ENCODE data around the gene ANKS3.
A peak's percentile ranks its signal among the peaks of the same experiment; 100 is the strongest.
"Not testable (repeated sequence)": the region's sequence is repeated elsewhere in the genome, so short reads cannot be mapped to it uniquely, and the experiment has no call there.

ANKS3 gene

DNA sequence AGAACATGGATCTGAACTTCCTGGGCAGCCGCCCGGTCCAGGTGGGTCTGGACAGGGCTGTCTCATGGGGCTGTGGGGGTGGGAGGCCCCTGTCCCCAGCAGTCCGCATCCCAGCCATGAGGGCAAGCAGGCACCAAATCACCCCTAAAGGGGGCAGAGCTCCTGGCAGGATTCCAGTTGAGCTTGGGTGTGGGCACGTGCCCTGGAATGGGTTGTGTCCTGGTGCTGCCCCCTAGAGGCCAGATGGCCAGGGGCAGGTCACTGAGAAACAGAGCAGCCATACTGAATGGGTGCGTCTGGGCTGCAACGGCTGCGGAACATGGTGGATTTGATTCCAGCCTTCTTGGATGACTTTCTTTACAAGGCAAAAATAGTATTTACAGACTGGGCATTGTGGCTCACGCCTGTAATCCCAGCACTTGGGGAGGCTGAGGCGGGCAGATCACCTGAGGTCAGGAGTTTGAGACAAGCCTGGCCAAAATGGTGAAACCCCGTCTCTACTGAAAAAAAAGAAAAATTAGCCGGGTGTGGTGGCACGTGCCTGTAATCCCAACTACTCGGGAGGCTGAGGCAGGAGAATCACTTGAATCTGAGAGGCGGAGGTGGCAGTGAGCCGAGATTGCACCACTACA, 83.5 kb downstream of the ANKS3 start:
- peaks cover 11% of the 10 kb centered on the region for H3K4me1 Mint-ChIP-seq
- peak; percentile 56 for DNase-seq
- not testable (repeated sequence) for H3K4me3 Mint-ChIP-seq; H3K27me3 Mint-ChIP-seq (ENCODE audit: low read depth, poor library complexity)
- peaks cover 14% of the 10 kb centered on the region for H3K9me3 Mint-ChIP-seq
- peaks cover 38% of the 10 kb centered on the region for H3K36me3 Mint-ChIP-seq (ENCODE audit: low read depth)
- peak; percentile 71 for TF ChIP-seq CTCF (IDR thresholded peaks at IDR 0.05)
- peak overlapping the region; percentile 93 for H3K27ac Mint-ChIP-seq

GRCh38 chr16:4649744-4650442, 84.2 kb downstream of the ANKS3 start:
- no peak for TF ChIP-seq CTCF (IDR thresholded peaks at IDR 0.05)
- Mint-ChIP-seq H3K27me3 (ENCODE audit: low read depth, poor library complexity) (no peaks in the 10 kb centered on the region), H3K9me3 (peaks cover 18% of the 10 kb centered on the region), H3K4me3 (no peak overlapping the region), H3K27ac (no peak overlapping the region), H3K36me3 (ENCODE audit: low read depth) (peaks cover 44% of the 10 kb centered on the region), H3K4me1 (peaks cover 11% of the 10 kb centered on the region)
- no peak for DNase-seq

DNA sequence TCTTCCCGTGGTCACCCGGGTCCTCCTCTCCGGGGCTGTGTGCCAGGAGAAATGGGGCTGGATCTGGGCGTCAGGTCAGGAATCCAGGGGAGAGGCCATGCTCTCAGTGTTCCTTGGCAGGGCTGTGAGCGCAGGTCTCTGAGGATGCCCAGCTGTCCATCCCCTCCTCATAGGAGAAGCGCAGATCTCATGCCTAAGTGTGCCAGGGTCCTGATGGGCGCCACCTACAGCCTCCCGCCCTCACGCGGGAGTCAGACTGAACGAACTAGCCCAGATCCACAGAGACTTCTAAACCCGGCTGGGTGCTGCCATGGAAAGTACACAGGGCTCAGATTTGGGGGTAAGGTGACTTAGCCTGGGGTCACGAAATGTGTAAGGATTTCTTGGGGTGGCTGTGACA, 85.2 kb downstream of the ANKS3 start:
- no peak overlapping the region for H3K4me3 Mint-ChIP-seq
- TF ChIP-seq CTCF (IDR thresholded peaks at IDR 0.05) = no peak
- peaks cover 18% of the 10 kb centered on the region for H3K9me3 Mint-ChIP-seq
- H3K36me3 Mint-ChIP-seq (ENCODE audit: low read depth) = peaks cover 44% of the 10 kb centered on the region
- no peak for DNase-seq
- H3K27me3 Mint-ChIP-seq (ENCODE audit: low read depth, poor library complexity) = no peaks in the 10 kb centered on the region
- H3K27ac Mint-ChIP-seq = no peak overlapping the region
- peaks cover 11% of the 10 kb centered on the region for H3K4me1 Mint-ChIP-seq

GRCh38 chr16:4647644-4647980, 86.5 kb downstream of the ANKS3 start:
- H3K4me1 Mint-ChIP-seq = peaks cover 4% of the 10 kb centered on the region
- H3K4me3 Mint-ChIP-seq = no peak overlapping the region
- H3K27ac Mint-ChIP-seq = peak overlapping the region; percentile 64
- DNase-seq = no peak
- H3K36me3 Mint-ChIP-seq (ENCODE audit: low read depth) = peaks cover 39% of the 10 kb centered on the region
- H3K27me3 Mint-ChIP-seq (ENCODE audit: low read depth, poor library complexity) = no peaks in the 10 kb centered on the region
- H3K9me3 Mint-ChIP-seq = peaks cover 18% of the 10 kb centered on the region
- no peak for TF ChIP-seq CTCF (IDR thresholded peaks at IDR 0.05)

DNA sequence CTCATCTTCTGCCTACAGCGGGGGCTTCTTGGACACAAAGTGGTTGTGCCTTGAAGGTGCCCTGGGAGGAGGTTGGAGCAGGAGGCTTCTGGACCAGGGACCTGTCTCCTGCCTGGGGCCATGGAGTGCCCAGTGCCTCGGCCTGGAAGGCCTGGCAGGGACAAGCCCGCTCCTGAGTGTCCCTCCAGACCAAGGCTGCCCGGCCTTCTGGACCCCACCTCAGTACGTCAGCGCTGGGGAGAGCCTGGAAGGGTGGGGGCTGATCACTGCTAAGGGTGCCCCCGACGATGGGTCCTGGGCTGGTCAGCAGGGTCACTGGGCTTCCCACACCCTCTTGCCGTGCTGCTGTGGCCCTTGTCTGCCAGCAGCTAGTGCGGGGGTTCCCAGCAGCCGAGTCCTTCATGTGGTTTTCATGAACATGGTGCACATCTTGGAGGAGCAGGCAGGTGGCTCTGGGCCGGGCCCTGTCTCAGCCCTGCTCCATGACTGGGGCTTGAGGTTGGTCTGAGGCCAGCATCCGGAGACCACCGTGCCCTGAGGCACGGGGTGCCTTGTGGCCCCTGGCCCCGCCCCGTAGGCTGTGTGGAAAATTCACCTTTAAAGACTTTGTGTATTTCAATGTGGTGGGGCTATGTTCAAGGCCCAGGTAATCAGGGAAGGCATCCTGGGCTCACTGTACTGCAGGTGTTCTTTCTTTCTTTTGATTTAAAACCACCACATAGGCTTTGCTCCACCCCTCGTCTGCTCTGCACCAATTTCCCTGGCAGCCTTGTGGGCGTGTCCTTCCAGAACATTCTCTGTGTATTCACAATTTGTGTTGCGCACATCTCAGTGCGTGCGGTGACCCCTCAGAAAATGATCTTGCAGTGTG, 87.1 kb downstream of the ANKS3 start:
- DNase-seq = no peak
- Mint-ChIP-seq H3K27ac (peak overlapping the region; percentile 64), H3K4me1 (peaks cover 4% of the 10 kb centered on the region), H3K9me3 (peaks cover 18% of the 10 kb centered on the region), H3K36me3 (ENCODE audit: low read depth) (peaks cover 39% of the 10 kb centered on the region), H3K4me3 (no peak overlapping the region), H3K27me3 (ENCODE audit: low read depth, poor library complexity) (no peaks in the 10 kb centered on the region)
- TF ChIP-seq CTCF (IDR thresholded peaks at IDR 0.05) = no peak
